Measurements from ENCODE around the gene DMD.

DNA sequence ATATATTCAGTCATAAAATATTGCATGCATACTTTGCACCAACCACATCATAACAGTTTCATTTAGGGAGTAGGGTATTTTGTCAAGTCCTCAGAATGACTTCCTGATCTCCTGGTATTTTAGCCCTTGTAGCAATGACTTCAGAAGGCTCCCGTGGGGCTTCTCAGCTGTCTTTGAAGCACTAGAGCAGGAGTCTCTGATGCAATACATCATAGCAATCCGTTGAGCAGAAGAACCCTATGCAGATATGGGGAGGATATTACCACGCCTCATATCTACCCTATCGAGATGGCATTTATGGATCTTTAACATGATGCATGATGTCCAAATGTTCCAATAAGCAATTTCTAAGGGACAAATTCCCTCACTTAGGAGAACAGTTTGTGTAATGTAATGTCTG lies 1765.8 kb downstream of the DMD start:
- TF ChIP-seq, protein P1, sequence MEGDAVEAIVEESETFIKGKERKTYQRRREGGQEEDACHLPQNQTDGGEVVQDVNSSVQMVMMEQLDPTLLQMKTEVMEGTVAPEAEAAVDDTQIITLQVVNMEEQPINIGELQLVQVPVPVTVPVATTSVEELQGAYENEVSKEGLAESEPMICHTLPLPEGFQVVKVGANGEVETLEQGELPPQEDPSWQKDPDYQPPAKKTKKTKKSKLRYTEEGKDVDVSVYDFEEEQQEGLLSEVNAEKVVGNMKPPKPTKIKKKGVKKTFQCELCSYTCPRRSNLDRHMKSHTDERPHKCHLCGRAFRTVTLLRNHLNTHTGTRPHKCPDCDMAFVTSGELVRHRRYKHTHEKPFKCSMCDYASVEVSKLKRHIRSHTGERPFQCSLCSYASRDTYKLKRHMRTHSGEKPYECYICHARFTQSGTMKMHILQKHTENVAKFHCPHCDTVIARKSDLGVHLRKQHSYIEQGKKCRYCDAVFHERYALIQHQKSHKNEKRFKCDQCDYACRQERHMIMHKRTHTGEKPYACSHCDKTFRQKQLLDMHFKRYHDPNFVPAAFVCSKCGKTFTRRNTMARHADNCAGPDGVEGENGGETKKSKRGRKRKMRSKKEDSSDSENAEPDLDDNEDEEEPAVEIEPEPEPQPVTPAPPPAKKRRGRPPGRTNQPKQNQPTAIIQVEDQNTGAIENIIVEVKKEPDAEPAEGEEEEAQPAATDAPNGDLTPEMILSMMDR (IDR thresholded peaks at IDR 0.05) = no peak
- TF ChIP-seq EZH2 (IDR thresholded peaks at IDR 0.05; ENCODE audit: borderline replicate concordance, insufficient read depth, low read depth, low read length, poor library complexity, severe bottlenecking) = no peak
